ENCODE results near the gene SLC22A2.
"Not testable (repeated sequence)": the region's sequence is repeated elsewhere in the genome, so short reads cannot be mapped to it uniquely, and the experiment has no call there.

Gene SLC22A2

DNA sequence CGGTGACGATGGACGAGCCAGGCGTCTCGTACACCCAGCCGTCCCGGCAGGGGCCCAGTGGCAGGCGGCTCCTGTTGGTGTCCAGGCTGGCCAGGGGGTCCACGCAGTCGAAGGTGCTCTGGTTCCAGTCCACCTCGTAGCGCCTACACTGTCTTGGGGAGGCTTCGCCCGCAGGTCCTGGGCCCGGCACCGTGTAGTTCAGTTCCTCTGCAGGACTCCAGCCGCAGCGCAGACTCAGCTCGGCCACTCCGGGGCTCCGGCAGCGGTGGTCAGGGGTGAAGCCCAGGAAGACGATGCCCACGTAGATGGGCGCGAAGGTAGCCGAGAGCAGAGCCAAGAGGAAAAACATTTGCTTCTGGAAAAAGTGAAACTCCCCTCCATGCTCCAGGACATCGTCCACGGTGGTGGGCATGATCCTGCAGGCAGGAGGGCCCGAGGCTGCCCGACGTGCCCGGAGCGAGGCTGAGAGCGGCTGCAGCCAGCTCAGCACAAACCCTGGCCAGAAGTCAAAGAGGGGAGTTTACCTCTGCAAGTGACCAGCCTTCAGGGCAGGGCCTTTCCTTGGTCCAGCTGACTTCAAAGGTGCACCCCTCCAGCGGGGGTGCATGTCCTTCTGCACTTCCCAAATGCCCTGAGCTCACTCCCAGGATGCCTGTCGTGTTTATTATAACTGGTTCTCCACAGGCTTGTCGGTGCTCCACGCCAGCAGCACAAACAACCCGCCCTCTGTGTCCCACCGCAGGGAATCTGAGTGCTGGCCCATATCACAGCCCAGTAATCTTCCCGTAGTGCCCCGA is at the start of gene SLC22A2:
Gene SLC22A2, minus strand, starts transcription at position 476 of the 797 bp plus-strand sequence. Its CDS starts 64 bp downstream, at position 412.
- no peak for DNase-seq (ENCODE audit: low spot score)

DNA sequence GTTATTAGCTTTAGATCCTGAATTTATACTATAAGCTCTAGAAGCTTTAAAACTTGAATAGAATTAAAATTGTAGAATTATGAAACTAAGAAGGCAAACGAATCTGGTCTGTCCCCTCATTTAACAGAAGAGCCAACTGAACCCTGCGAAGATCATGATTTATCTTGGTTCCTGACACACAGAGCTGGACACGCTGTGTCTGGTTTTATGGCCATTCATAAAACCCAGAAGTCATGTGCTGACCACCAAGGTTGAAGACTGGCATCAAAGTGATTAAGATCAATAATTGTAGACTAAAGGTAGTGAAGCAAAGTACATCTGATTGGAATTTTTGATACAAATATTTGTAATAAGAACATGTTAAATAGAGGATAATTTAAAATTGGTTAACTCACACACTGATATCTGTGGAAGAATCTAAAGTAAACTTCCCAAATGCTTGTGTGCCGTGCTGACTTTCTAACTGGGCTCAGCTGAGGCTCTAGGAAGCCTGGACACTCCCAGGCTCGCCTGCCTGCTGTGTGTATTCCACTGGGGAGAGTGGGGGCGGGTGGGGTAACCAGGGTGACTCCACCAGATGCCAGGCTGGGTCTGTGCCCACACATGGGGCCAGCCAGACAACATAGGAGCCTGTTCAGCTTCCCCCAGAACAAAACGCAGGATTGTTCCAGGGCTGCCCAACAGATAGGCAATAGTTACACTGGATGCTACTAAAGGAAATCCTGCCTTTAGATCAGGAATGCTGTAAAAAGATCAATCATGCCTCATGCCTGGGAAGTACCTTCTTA is 47.5 kb upstream of the SLC22A2 start:
- no peak for DNase-seq (ENCODE audit: low spot score)

DNA sequence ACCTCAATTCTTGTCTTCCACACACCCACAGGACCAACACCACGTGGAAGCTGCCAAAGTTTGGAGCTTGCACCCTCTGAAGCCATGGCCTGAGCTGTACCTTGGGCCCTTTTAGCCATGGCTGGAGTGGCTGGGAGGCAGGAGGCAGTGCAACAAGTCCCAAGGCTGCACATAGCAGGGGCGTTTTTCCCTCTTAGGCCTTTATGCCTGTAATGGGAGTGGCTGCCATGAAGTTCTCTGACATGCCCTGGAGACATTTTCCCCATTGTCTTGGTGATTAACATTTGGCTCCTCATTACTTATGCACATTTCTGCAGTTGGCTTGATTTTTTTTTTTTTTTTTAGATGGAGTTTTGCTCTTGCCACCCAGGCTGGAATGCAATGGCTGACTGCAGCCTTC is 45.2 kb upstream of the SLC22A2 start:
- DNase-seq (ENCODE audit: low spot score) = no peak

DNA sequence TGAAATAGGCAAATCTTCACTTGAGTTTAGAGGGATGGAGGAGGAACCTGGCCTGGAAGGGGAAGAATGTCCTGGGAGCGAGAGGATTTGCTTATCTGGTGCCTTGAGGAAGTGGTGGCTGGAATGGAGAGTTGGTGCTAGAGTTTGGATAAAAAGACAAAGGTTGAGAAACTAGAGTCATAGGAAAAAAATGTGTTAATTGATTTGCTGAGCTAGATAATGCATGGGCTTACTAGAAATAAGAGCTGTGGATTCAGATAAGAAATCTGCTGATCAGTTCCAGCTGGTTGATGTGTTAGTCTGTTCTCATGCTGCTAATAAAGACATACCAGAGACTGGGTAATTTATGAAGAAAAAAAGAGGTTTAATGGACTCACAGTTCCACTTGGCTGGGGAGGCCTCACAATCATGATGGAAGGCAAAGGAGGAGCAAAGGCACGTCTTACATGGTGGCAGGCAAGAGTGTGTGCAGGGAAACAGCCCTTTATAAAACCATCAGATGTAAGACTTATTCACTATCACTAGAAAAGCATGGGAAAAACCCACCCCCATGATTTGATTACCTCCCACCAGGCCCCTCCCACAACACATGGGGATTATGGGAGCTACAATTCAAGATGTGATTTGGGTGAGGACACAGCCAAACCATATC is 43.9 kb upstream of the SLC22A2 start:
- DNase-seq (ENCODE audit: low spot score) = not testable (repeated sequence)

DNA sequence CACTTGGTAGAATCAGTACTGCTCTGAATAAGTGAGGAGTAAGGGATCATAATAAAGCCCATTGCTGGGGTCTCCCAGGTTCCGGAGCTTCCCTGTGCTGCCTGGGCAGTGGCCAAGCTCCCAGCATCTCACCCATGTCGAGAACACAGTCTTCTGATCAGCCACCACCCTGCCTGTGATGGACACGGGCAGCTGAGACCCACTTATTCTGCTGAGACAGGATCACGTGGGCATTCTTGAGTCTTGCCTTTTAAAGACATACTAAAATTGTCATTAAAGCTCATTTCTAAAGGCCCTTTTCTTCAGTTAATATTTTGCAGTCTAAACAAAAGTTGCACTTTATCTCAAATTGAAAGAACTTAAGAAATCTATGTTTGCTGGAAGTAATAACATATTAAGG is 42.7 kb upstream of the SLC22A2 start:
- DNase-seq (ENCODE audit: low spot score) = no peak

DNA sequence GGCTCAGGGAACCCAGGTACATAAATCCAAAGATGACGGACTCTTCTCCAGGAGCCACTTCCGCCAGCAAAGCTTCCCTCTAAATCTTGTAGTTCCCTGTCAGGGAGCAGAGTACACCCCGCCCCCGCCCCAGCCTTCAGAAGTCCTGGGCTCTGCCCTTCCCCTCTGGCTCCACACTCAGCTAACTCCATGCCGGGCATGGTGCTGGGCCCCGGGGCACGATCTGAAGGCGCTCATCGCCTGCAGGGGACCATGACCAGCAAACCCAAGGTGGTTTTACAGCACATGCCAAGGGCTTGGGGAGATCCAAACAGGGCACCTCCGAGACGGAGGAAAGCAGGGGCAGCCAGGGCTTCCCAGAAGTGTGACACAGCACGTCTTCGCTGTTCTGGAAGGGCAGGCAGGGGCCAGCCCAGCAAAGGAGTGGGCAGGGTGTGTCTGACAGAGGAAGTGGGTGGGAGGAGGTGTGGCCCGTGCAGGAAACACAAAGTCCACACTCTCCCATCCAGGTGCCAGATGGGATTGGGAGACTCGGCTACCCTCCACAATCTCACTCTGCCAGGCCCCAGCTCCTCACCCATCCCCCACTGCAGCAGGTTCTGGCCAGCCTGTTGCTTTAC is 41.6 kb upstream of the SLC22A2 start:
- no peak for DNase-seq (ENCODE audit: low spot score)

DNA sequence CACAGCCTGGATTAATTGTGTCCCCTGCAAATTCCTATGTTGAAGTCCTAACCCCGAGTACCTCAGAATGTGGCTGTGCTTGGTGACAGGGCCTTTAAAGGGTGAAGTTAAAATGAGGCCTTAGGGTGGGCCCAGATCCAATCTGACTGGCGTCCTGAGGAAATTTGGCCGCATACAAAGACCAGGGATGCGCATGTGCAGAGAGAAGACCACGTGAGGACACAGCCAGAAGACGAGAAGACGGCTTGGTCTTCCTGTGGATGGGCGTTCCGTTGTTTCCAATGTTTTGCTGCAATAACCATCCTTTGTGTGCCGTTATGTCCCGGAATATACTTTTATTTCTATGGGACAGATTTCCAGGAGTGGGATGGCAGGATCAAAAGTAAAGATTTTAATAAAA is 40.9 kb upstream of the SLC22A2 start:
- DNase-seq (ENCODE audit: low spot score) = no peak

DNA sequence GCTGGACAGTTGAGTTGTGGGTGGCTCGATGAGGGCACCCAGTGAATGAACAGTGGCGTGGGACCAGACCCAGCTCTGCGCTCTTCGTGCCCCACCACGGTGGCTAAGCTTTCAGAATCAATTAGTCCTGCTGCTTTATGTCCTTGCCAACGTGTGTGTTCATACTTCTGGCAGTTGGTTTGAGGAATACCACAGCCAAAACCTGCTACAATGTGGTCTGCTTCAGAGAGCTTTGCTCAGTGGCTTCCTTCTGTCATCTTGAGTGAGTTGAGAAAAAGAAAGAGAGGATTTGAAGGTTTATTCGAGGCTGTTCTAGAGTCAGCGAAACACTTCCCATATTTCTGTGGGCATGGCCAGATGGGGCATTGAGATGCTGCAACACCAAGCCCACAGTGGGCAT is 39.5 kb upstream of the SLC22A2 start:
- no peak for DNase-seq (ENCODE audit: low spot score)

DNA sequence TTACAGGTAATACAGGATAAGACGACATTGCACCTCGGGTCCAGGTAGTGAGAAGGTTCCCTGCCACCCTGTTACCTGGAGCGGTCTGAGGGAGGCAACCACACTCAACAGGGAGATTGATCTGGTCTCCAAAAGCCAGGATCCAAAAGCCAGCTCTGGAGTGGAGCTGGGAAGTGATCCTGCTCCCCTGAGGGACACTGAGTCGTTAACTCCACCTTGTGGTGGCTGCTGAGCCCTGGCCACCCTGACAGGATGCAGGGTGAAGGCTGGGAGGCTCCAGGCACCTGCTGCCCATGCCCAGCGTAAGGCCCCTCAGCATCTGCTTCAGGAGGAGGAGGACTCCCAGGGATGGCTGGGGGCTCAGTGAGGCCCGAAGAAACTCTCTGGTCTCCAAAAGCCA is 38.7 kb upstream of the SLC22A2 start:
- DNase-seq (ENCODE audit: low spot score) = no peak

DNA sequence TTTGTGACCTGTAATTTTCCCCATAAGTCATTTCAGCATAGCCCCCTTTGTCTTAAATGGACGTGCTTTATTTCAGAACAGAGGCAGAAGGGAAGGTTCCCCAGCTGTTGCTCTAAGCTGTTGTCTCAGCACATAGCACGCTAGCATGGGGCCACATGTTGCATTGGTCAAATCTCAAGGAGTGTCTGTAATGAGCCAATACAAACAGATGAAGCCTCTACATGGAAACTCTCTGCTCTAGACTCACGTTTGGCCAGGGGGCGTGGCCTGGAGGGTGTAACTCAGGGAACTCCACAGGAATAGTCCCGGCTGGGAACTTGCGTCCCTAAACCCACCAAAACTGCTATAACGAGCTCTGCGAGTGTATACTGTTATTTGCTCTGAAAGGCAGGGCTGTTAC is 35.2 kb upstream of the SLC22A2 start:
- DNase-seq (ENCODE audit: low spot score) = no peak

DNA sequence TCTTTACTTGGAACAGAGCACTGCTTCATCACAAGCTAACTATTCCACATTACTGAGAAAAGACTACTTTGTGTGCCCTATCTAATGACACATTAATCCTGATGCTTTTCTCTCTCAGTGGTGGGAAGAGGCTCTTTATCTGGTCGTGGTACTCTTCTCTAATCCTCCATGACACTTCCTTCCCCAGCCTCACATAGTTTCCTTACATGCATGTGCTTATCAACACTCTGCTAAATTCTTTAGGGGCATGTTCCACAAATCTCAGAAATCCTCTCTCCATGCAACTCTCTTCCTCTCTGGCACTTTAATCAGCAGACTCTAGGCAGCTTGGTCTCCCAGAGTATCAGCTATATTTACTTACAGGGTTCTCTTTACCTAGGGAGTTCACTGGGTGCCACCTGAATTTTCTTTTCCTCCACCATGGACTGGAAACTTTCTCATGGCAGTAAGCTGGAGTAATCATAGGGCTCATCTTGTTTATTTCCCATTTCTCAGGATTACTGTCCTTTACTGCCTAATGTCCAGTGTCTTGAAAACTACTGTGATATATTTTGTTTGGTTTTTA is 27.0 kb upstream of the SLC22A2 start:
- no peak for DNase-seq (ENCODE audit: low spot score)

DNA sequence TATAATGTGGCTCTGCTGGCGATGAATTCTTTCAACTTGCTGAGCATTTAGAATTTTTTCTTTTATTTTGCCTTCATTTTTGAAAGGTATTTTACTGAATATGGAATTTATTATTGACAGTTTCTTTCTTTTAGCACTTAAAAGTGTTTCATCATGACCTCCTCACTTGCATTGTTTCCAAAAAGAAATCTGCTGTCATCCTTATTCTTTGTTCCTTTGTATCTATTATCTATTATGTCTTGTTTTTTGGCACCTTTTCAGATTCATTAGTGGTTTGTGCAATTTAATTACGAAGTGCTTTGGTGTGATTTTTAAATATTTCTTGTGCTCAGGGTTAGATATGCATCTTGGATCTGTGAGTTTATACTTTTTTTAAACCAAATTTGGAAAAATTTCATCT is 26.0 kb upstream of the SLC22A2 start:
- no peak for DNase-seq (ENCODE audit: low spot score)

DNA sequence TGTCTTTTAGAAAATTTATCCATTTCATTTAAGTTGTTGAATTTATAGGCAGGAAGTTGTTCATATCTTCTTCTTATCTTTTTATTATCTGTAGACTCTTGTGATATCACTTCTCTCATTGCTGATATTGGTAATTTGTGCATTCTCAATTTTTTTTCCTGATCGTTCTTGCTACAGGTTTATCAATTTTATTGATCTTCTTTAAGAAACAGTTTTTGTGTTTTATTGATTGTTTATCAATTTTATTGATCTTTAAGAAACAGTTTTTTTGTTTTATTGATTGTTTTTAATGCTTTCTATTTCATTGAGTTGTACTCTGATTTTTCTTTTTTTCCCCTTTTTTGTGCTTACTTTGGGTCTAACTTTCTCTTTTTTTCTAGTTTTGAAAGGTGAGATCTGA is 23.8 kb upstream of the SLC22A2 start:
- no peak for DNase-seq (ENCODE audit: low spot score)

DNA sequence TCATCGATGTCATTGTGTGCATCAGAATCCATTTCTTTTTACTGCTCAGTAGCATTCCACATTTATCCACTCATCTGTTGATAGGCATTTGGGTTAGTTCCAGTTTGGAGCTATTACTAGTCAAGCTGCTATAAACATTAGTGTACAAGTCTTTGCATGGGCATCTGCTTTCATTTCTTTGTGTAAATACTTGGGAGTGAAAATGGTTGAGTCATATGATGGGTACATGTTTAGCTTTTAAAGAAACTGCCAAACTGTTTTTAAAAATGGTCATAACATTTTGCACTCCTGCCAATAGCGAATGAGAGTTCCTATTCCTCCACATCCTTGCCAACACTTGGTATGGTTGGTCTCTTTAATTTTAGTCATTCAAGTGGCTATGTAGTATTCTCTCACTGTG is 21.2 kb upstream of the SLC22A2 start:
- no peak for DNase-seq (ENCODE audit: low spot score)

DNA sequence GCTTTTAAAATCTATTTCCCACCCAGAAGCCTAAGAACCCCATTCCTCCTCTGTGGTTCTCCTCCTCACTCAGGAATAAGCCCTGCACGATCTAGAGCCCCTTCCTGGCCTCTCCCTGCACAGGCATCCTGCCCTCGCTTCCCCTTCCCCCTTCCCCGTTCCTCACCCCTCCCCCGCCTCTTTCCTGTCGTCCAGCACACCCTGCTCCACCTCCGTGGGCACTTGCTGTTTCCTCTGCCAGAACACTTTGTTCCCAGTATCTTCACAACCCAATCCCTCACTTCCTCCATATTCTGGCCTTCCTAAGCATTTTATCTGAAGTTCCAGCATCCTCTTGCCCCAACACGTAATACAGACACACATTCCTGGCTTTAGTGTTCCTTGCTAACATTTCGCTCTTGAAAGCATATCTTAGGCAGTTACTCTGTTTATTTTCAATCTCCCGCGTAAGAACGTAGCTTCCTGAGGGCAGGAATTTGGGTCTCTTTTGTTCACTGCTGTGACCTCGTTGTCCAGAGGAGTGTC is 20.2 kb upstream of the SLC22A2 start:
- no peak for DNase-seq (ENCODE audit: low spot score)

DNA sequence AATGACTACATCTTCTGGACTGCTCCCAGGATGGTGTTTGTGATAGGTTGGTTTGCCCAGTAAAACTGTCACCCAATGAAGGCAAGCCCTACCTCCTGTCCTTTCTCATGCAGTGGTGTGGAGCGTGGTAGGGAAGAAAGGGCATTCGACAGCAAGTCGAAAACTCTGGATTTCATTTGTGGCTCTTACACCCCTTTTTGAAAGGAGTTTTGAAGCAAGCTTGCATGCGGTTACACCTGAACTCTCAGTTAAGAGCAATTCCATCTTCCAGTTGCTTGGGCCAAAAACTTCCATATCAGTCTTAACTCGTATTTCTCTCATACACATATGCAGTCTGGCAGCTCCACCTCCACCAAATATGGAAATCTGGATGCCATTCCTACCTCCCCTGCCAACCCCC is 19.7 kb upstream of the SLC22A2 start:
- no peak for DNase-seq (ENCODE audit: low spot score)

DNA sequence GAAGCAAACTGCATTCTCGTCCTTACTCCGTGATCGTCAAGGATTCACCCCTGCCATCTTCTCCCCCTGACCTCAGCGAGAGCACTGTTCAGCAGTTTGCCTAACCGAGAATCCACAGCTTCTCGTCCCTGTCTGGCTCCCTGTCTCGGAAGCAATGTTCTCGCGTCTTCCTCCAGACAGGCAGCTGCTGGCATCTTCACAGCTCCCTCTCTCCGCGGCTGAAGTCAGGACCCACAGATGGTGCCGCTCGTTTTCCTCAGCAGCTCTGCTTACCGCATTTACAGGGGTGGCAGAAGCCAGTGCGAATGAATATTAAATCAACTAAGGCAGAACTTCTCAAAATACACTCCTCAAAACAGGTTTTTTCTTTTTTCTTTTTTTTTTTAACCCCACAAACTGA is 18.9 kb upstream of the SLC22A2 start:
- no peak for DNase-seq (ENCODE audit: low spot score)

DNA sequence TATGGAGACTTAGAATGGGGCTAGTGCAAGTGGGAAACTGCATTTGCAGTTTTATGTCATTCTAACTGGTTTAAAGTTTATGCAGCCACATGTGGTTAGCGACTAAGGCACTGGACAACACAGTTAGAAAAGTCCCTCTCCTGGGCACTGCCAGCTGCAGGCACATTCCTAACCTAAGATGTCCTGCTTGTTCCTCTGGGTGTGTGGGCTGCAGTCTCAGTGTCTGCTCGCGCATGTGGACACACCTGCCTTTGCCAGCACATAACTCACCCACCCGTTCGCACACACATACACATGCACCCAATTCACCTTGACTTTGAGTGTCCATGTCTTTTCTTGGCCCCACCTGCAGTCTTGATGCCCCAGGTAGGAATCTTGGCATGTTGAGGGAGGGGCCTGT is 18.5 kb upstream of the SLC22A2 start:
- no peak for DNase-seq (ENCODE audit: low spot score)

DNA sequence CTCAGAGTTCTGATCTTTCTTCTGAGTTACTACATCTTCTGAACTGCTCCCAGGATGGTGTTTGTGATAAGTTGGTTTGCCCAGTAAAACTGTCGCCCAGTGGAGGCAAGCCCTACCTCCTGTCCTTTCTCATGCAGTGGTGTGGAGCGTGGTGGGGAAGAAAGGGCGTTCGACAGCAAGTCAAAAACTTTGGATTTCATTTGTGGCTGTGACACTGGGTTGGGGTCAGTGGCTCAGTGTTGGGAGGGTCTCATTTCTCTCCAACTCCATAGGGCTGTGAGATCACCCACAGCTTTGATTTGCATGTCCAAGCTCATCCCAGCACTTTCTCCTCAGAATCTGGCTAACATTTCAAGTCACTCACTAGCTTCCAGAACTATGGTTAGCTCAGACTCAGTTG is 17.5 kb upstream of the SLC22A2 start:
- no peak for DNase-seq (ENCODE audit: low spot score)

DNA sequence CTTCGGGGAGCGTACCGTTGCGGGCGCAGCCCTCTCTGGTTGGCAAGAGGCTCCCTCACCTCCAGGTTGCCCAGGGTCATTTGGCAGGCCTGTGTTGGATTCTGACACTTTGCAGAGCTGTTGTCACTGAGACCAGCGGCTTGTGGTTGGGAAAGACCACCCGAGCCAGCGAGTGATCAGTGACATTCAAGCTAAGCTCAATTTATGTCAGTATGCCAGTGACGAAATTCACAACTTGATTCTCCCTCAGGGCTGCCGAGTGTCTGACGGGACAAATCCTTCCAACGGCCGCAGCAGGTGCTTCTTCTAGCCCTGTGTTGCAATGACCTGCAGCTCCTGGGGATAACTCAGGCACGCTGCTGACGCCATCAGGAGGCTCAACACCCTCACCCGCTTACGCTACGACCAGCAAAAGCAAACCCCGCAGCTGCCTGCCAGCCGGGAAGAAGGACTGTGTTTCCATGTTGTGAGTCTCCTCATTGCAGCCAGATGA is 16.9 kb upstream of the SLC22A2 start:
- no peak for DNase-seq (ENCODE audit: low spot score)

DNA sequence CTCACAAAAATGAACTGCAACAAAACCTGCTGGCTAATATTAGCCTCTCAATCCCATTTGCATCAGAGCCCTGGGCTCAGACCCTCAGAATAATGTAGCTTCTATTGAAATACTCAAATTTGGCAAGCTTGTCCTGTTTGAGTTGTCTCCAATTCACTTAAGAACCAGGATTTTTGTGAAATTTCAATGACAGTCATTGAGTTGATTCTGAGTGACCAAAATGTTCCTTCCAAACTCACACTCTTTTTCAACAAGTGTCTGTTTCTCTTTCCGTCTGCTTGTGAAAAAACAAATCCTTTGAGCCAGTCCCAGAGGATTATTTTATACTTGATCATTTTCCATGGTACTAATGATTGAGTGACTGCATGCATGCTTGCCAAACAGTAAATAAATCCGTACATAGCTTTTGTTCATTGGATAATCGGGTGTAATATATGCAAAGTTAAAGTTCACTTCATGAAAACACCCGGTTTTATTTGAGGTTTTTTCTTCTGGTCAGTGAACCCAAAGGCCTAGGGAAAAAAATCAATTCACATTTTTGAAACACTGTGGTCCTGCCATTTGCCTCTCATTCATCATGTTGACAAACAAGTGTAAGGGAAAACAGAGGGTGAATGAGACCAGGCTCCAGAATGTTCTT is 16.4 kb upstream of the SLC22A2 start:
- DNase-seq (ENCODE audit: low spot score) = no peak

All from kidney capillary endothelial cell (primary cell).